NCI-H2081 (cell line): Measurements from ENCODE around the gene FCHO1.

Experiments used
- DNase-seq, 2 experiments: peaks; one replicate each; lab custom pipeline; 2025; lab: John Stamatoyannopoulos, UW

The FCHO1 gene

DNA sequence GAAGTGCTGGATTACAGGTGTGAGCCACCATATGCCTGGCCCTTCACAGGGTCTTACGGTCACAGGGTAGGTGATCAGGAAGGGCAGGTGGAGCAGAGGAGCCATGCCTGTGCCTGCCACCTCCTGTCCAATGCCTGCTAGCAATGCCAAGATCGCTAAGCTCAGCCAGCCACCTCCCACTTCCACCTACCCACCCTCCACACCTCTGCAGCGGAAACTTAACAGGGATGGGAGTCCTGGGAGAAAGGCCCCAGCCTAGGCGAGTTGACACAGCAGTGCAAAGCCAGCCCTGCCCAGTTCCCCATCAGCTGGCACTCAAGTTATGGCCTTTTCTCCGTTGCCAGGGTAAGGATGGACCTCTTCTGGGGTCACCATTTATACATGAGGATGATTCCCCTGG is 15.9 kb upstream of the FCHO1 start:
- no peak for DNase-seq

DNA sequence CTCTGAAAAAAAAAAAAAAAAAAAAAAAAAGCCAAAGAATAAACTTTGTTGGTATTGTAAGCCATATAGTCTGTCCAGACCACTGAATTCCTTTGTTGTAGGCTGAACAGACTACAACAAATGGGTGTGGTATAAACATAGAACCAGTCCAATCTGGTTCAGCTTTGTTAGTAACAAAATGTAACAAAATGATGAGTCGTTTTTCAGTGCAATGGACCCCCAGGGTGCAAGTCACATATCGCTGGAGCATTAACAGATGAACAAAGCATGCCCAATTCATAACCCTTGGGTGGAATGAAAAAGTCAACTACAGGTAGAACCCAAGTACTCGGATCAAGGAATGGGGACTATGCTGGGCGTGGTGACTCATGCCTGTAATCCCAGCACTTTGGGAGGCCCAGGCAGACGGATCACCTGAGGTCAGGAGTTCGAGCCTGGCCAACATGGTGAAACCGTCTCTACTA is 13.6 kb upstream of the FCHO1 start:
- DNase-seq, result no peak

DNA sequence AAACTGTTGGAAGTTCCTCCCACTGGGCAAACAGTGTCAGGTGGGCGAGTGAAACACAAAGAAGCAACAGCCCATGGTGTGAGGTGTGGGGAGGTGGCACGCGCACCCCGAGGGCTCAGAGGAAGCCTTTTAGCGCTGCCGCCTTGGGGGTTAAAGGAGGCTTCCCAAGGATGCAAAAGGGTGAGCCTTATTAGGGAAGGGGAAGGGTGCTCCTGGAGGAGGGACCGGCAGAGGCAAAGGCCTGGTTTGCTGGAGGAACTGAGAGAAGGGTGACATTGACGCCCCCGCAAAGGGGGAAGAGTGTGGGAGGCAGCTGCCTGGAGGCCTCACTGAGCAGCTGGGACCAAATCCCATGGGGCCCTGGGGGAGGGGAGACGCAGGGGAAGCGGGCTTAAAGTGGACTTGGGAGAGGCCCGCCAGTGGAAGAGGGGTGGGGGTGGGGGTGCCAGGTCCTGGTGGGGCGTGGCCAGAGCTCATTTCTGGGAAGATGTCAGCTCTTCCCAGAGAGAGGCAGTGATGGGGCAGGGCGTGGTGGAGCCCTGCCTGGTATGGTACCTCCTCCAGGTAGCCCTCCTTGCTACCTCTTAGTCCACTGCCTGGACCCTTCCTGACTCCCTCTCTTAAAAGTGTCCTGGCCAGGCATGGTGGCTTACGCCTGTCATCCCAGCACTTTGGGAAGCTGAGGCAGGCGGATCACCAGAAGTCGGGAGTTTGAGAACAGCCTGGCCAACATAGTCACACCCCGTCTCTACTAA is 12.0 kb upstream of the FCHO1 start:
- no peak for DNase-seq

DNA sequence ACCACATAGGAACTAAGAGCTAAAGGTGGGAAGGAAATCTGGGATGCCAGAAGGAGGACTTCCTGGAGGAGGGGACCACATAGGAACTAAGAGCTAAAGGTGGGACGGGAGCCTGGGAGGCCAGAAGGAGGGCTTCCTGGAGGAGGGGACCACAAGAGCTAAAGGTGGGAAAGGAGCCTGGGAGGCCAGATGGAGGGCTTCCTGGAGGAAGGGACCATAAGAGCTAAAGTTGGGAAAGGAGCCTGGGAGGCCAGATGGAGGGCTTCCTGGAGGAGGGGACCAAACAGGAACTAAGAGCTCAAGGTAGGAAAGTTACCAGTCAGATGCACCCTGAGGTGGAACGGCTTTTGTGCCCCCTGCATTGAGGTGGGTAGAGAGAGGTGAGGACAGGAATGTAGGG is 9.8 kb upstream of the FCHO1 start:
- DNase-seq, result no peak

DNA sequence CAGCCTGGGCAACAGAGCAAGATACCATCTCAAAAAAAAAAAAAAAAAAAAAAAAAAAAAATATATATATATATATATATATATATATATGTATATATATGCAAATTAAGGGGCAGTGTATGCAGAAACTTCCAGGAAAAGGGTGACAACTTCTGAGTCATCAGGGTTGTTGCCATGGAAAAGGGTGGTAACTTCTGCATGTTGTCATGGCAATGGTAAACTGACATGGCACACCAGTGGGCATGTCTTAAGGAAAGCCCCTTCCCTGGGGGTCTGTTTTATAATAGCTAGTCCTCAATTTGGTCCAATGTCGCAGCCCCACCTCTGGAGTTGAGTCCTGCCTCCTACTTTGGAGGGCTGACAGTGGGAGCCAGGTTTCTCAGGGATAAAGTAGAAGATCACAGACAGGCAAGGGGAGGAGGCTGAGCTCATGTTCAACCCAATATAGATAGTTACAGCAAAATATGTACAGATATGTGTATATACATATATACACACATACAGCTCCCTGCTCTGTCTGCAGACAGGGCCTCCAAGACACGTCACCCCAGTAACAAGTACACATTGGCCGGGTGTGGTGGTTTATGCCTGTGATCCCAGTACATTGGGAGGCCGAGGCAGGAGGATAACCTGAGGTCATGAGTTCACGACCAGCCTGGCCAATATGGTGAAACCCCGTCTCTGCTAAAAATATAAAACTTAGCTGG is 7.2 kb upstream of the FCHO1 start:
- DNase-seq, result no peak

DNA sequence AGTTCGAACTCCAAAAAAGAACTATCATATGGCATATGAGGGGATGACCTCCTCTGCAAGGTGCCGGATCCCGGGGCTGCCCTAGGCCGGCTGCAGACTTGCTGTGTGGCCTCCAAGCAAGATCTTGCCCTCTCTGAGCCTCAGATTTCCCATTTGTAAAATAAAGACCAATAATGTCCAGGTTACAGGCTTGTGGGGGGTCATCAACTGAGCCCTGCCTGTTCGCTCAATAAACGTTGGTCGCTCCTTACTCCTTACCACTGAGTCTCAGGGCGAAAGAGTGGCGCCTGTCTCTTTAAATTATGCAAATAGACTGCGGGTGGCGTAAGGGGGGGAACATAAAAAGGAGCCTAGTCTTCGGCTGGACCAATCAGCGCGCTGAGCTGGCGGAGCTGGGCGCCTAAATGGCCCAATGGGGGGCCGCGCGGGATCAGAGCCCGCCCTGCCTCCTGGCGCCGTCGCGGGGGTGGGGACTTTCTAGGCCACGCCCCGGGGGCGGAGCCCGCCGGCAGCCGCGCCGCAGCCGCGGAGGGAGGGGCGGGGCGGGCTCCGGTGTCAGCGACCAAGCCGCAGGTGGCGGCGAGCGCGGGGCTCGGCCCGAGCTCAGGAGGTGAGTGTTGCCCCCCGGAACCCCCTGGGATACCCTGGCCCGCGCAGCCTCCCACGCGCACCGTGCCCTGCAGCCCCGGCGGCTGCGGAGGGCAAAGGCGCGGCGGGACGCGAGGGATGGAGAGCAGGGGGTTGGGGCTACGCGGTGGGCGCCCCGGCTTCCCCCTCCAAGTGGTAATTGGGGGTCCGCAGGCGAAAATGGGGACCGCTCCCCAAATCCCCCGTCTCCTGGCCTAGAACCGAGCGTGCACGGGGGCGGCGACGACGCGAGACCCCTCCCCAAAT is 3.8 kb upstream of the FCHO1 start:
- peak; percentile 93 to 94 for DNase-seq

DNA sequence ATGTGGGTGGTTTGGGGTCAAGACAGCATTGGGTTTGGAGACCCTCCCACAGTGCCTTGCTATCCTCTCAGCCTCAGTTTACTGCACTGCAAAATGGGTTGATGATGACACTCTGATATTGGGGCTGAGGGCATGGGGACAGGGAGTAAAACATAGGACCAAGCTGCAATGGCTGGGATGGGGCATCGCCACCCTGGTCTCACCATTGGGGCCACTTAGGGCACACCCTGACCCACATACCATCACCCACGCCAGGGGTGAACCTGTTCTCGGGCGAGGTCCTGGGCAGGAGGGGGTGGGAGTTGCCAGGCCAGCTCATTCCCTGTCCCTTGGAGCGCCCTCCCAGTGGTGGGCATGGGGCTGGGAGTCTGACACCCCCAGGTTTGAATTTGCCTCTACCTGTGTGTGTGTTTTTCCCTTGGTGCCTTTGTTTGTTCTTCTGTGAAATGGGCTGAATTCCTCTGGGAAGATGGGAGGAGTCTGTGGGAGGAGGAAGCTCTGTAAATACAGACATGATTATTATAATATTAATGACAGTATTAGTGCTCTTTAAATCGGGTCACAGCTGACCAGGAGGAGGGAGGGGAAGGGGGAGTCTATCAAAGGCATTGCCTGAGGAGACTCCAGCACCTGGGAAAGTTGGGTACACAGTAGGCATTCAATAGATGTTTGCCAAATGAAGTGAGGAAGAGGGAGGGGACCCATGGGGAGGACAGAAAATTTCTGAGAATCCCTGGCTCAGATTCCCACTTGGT is 2.2 kb upstream of the FCHO1 start:
- no peak for DNase-seq

DNA sequence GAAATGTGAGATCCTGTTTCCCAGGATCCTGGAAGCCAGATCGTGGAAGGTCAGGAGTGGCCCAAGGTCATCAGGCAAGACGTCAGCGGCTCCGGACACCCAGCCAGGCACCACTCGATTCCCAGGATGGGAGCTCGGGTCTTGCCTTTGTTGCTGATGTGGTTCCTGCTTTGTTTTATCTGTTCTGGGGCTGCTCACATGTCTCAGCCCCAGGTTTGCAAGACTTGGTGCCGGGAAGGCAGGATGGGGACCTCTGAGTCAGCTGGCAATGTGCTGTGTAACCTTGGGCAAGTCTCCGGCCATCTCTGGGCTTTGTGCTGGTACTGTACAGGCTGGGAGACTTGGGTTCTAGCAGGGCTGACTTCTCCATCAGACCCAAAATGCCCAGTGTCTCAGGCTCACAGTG is 1.4 kb upstream of the FCHO1 start:
- DNase-seq, result no peak

DNA sequence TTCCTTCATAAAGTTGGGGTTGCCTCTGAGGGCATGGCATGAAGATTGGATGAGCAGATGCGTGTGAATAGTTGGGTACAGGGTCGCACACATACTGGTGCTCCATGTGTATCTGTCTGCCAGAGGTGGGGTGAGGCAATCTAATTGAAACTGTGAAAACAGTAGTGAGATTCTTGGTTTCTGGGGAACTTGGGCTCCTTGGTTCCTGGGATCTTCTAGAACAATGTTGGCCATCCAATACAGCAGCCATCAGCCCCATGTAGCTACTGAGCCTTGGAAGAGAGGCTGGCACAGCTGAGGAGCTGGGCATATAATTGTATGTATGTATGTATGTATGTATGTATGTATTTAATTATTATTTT is 616 bp downstream of the FCHO1 start:
- DNase-seq, result no peak

DNA sequence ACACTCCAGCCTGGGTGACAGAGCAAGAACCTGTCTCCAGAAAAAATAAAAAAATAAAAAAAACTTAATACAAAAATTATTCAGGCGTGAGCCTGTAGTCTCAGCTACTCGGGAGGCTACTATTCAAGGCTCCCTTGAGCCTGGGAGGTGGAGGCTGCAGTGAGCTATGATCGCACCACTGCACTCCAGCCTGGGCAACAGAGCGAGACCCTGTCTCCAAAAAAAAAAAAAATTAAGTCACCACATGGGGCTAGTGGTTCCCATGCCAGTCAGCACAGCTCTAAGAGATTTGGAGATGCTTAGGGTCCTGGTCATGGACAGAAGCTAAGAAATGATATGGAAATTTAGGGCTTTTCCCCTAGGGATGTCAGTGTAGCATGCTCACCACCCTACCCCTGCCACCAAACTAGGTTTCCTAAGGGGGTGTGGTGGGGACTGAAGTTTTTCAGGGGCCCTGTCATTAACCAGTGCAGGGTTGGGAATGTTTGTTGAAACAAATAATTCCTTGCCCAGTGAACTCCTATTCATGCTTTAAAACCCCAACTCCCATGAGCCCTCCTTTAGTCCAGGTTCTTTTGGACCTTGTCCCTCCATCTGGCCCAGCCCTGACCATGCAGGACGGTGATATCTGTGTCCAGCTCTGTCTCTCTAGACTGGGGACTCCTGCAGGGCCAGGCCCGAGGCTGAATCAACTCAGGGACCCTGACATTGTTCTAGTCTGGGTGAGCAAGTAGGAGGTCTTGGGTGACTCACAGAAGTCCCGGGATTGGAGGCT is 1.8 kb downstream of the FCHO1 start:
- DNase-seq, result no peak

DNA sequence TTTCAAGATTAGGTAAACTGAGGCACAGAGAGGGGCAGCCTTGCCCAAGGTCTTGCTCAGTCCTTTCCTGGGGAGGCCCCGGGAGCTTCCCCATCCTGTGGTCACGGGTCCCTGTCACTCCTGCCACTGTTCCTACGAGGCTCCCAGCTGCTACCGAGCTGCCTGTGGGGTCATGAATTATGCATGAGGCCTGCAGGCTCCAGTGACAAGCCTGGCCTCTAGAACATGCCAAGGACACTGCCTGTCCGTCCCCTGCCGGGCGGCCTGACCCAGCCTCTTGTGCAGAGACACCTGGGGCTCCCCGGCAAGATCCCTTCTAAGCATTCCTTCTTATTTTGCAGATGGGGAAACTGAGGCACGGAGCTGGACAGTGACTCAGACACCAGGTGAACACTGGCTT is 2.7 kb downstream of the FCHO1 start:
- DNase-seq, result no peak

DNA sequence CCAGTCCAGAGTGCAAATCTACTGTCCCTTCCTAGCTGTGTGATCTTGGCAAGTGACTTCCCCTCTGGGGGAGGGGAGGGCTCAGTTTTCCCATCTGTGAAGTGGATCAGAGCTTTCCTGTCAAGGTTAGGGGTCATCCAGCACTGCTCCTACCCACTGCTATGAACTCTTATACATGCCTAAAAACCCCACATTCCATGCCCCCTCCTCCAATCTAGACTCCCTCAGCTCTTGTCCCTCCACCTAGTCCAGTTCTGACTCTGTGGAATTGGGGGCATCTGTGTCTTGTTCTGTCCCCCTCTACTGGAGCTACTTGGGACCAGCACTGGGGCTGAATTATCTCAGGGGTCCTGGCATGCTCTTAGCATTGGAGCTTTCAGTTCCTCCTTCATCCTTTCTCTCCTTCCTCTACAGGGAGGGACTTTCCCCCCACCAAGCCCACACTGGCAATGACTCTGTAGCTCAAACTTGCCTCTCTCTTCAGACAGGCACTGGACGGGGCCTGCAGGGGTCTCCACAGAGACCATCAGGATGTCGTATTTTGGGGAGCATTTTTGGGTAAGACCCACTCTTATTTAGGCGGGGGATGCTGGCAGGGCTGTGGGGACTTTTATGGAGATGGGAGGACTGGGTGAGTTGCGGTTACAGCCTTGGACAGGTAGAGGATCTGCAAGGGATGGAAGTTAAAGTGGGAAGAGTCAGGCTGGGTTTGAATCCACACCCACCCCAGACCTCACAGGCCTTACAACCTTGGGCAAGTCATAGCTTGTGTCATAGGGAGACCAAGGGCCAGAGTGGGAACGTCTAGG is 3.6 kb downstream of the FCHO1 start:
- DNase-seq, result no peak

DNA sequence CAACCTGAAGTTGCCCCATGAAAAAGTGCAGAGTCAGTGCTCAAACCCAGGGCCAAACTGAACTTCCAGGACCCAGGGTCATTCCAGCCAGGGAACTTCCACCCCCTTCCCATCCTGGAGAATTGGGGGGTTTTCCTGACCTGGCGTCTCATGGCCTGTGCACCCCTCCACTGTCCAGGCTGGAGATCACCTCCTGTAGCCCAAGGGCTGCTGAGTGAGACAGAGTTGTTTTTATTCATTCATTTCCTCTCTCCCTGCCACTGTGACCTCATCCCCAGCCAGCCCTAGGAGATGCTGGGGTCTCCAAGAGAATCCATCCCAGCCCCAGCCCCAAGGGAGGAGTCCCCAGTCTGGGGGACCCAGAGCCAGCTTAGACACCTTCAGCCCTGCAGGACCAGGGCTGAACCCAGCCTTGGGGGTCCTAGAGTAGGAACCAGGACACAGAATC is 4.2 kb downstream of the FCHO1 start:
- DNase-seq, result no peak

DNA sequence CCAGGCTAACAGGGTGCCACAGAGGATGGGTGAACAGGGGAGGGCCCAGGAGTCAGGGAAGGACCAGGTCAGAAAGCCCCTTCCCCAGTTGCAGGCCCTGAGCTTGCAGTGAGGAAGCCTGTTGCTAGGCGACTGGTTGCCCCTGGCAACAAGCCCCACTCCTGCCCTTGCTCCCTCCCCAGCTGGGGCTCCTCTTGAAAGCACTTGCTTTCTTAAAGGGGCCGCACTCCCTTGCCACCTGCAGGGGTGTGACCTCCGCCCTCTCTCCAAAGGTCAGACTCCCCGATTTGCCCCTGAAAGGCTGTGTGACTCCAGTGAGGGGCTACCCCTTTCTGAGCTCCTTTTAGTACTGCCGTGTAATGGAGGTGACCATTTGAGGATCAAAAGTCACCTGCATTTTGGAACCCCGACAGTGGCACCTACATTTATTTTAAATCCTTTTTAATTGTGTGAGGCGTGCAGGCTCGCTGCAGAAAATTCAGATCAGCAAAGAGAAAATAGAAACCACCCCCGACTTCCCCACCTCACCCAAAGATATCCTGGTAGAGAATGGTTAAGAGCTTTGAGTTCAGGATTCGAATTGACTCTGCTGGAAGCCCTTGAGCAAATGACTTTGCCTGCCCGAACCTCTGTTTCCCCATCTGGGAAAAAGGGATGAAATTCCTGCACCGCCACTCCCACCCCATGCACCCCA is 4.8 kb downstream of the FCHO1 start:
- DNase-seq, result peak; percentile 17 to 50

DNA sequence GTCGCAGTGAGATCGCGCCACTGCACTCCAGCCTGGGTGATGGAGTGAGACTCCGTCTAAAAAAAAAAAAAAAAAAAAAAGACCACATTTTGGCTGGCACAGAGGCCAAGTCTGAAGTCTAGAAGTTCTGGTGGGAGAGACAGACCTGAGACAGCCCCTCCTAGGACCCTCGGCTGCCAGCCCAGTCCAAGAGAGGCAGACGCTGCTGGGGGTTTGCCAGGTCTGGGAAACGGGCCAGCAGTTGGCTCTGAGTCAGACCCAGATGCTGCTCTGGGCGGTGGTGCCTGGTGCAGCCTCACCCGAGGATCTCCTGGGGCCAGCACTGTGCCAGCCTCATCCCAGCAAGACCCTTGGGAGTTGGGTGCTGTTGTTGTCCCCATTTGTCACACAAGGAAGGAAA is 5.8 kb downstream of the FCHO1 start:
- DNase-seq, result peak; percentile 33 to 65

DNA sequence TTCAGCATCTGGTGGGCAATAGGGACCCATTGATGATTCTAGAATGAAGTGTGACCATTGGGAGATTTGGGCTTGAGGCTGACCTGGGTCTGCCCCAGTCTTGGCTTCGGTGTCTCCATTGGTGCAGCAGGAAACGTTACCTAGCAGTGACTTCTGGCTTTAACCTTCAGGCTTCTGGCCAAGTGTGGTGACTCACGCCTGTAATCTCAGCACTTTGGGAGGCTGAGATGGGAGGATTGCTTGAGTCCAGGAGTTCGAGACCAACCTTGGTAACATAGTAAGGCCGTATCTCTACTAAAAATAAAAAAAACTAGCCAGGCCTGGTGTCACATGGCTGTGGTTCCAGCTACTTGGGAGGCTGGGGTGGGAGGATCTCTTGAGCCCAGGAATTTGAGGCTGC is 7.2 kb downstream of the FCHO1 start:
- no peak for DNase-seq

DNA sequence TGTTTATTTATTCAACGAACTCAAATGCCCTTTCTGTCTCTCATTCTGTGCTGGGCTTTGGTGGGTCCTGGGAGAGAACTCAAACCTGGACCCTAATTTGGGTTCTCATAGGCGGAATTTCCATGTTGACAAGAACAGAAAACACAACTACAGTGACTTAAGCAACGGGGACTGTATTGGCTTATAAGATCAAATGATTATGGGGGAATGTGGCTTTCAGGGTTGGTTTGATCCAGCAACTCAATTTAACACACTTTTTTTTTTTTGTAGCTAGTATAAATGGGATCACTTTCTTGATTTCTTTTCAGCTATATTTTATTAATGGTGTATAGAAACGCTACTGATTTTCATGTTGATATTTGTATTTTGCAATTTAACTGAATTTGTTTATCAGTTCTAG is 9.9 kb downstream of the FCHO1 start:
- DNase-seq, result no peak

DNA sequence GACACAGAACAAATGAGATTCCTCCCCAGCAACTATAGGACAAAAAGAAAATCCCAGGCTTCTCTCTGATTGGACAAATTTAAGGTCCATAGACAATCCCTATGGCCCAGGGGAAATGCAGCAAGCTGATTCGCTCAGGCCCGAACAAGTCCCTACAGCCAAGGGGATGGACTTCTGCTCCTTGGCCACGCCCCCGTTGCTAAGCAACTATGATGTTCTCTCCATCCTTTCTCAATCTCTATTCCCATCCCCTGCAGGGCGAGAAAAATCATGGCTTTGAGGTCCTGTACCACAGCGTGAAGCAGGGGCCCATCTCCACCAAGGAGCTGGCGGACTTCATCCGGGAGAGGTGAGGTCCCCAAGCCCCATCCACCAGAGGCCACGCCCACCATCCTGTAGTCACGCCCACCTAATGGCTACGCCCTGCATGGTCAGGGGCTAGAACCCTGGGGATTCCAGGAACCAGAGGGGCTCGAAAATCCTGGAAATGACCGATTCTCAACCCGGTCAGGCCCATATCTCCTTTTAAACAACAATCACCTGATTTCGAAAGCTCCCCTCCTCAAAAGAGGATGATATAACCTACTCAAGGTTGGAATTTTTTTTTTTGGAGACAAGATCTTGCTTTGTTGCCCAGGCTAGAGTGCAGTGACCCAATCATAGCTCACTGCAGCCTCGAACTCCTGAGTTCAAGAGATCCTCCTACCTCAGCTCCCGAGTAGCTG is 11.4 kb downstream of the FCHO1 start:
- DNase-seq, result peak in 1 of 2 experiments; percentile 33

DNA sequence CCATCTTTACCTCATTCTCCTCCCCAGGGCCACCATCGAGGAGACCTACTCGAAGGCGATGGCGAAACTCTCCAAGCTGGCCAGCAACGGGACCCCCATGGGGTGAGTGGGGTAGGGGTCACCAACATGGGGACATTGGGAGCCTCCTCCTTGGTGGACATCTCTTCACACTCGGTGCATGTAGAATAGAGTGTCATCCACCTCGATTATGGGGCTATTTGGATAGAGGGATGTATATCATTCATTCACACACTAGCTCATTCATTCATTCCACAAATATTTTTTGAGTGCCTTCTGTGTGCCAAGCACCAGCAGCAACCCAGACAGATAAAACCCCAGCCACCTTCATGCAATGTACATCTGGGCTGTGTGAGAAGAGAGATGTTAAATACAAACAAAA is 13.1 kb downstream of the FCHO1 start:
- DNase-seq, result no peak
